Measurements from ENCODE around the gene FAM53A. TPM values are rescaled to one million over a fixed set of nuclear protein-coding genes. Genes with fewer than 3 reads are reported as not detected.

The FAM53A gene
- total and polyA plus RNA-seq, 10 of the 15 experiments (the other 5 are each of a cell fraction or from before 2014, with no cell fraction given), result 0.02 to 0.87 (median 0.38) TPM; not detected in 2

DNA sequence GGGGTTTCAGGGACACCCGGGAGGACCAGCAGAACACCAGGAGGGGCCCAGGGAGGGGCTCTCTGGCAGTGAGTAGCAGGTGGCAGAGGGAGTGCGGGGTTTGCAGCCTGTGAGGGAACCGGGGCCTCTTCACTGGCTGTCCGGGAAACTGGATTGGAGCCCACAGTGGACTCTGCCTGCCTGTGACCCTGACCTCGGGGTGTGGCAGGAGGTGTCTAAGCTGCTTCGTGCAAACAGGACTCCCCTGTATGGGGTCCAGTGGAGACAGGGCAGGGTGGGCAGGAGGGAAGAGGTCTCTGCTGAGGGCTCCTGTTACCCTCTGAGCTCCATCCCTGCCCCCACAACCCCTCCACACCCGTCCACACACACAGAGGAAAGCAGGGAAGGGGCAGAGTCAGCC is 50.1 kb downstream of the FAM53A start:
- TF ChIP-seq ZNF217 (IDR thresholded peaks at IDR 0.05) (no peak), STAT1 (conservative IDR thresholded peaks at IDR 0.05) (no peak), IRF3 (IDR thresholded peaks at IDR 0.05) (no peak), MXI1 (IDR thresholded peaks at IDR 0.05; ENCODE audit: low read depth, low read length) (no peak), YY1 (IDR thresholded peaks at IDR 0.05; ENCODE audit: low read depth, low read length) (no peak), GABPA (IDR thresholded peaks at IDR 0.05; ENCODE audit: low read depth) (no peak)
- in situ Hi-C loops (cut with MboI), result no loop called here
- ChIA-PET POLR2A (no interaction called here), SMC1A (ENCODE audit: uncharacterized antibody, unreplicated experiment) (no interaction called here), CTCF (no interaction called here), RAD21 (ENCODE audit: unreplicated experiment) (no interaction called here)
- Histone ChIP-seq H4K20me1 (ENCODE audit: control insufficient read depth, insufficient read depth) (no peaks in the 10 kb centered on the region), H3K4me2 (ENCODE audit: control insufficient read depth, insufficient read depth) (no peak overlapping the region), H3K4me1 (ENCODE audit: control insufficient read depth, insufficient read depth, low read length) (no peaks in the 10 kb centered on the region), H3K9ac (ENCODE audit: control insufficient read depth, insufficient read depth, low read length) (no peak overlapping the region), H3K9me3 (replicated peaks; ENCODE audit: control insufficient read depth, insufficient read depth, low read length) (no peaks in the 10 kb centered on the region), H2AFZ (ENCODE audit: control insufficient read depth, low read depth, low read length) (no peak overlapping the region), H3K27me3 (replicated peaks in 1 of 2; ENCODE audit: control insufficient read depth in 2 of 2, insufficient read depth in 2 of 2, low read length in 1 of 2) (no peaks in the 10 kb centered on the region), H3K79me2 (ENCODE audit: control insufficient read depth, insufficient read depth, low read length) (no peaks in the 10 kb centered on the region), H3K36me3 (ENCODE audit: control insufficient read depth in 2 of 2, insufficient read depth in 2 of 2, low read length in 1 of 2) (no peaks in the 10 kb centered on the region), H3K4me3 (no peak overlapping the region), H3K27ac (ENCODE audit: control insufficient read depth, insufficient read depth) (no peak overlapping the region)
- WGBS (ENCODE audit: insufficient coverage, insufficient replicate concordance, low lambda C conversion rate, missing lambda C conversion rate), result 28% methylated on average over 7 of the region's 7 CpGs
- no peak for DNase-seq (ENCODE audit: low read depth, low spot score)
- FAIRE-seq, result no peak
- intact Hi-C loops (cut with micrococcal nuclease; ENCODE audit: unreplicated experiment), result no loop called here
- no TSS peak for BruUV-seq (replicated peaks)
- ATAC-seq, result no peak

Data from GM12878 (cell line).